A673 (cell line): ENCODE measurements around the gene ADAMTS8. TPM values are rescaled to one million over a fixed set of nuclear protein-coding genes. Genes with fewer than 3 reads are reported as not detected.

Experiments
- BruUV-seq: library from RNA; stranded (reverse); fragments of 400-500 nt; replicated peaks from 2 replicates; lab custom pipeline; 2021; lab: Mats Ljungman, UMichigan
- CTCF ChIA-PET: fragments of 300-600 bp; sonication (Branson Sonifier 250); formaldehyde crosslinking; loops from one replicate; lab custom pipeline; 2022; ENCODE audit warnings: antibody characterized with exemption; lab: Charles Lee
- POLR2A ChIA-PET: fragments of 300-600 bp; sonication (Branson Sonifier 250); formaldehyde crosslinking; loops from one replicate; lab custom pipeline; 2022; ENCODE audit warnings: antibody characterized with exemption; ENCODE audit not compliant: low non-redundant PET; lab: Charles Lee
- DNase-seq: peaks from one replicate; pipeline ENCODE4 v3.0.0-alpha.2; 2015; ENCODE audit warnings: low spot score
- H3K27ac ChIP-seq: fragments of 200-600 bp; sonication (generic); 2 replicates; pipeline ENCODE4 v1.5.1; 2016; ENCODE audit warnings: mixed run types, low read depth, mild to moderate bottlenecking, mixed read lengths, antibody characterized with exemption, low read length; ENCODE audit not compliant: poor library complexity, severe bottlenecking
- H3K27me3 ChIP-seq: fragments of 200-600 bp; sonication (generic); replicated peaks from 2 replicates; pipeline ENCODE4 v1.6.1; 2017; ENCODE audit warnings: mixed run types, low read depth, mild to moderate bottlenecking, mixed read lengths, antibody characterized with exemption, low read length; ENCODE audit not compliant: insufficient read depth, poor library complexity
- H3K36me3 ChIP-seq: fragments of 200-600 bp; sonication (generic); 2 replicates; pipeline ENCODE4 v1.6.1; 2016; ENCODE audit warnings: mixed run types, mild to moderate bottlenecking, mixed read lengths, antibody characterized with exemption, low read length; ENCODE audit not compliant: insufficient read depth, poor library complexity, severe bottlenecking
- H3K4me1 ChIP-seq: fragments of 200-600 bp; sonication (generic); 2 replicates; pipeline ENCODE4 v1.6.1; 2017; ENCODE audit warnings: mixed run types, mild to moderate bottlenecking, mixed read lengths, antibody characterized with exemption, low read length; ENCODE audit not compliant: insufficient read depth, poor library complexity, severe bottlenecking
- H3K4me3 ChIP-seq: fragments of 200-600 bp; sonication (generic); 2 replicates; pipeline ENCODE4 v1.5.1; 2016; ENCODE audit warnings: low read depth, mixed run types, mild to moderate bottlenecking, mixed read lengths, low read length; ENCODE audit not compliant: poor library complexity, severe bottlenecking
- H3K9me3 ChIP-seq: fragments of 200-600 bp; sonication (generic); 2 replicates; pipeline ENCODE4 v1.6.1; 2016; ENCODE audit warnings: mixed run types, low read depth, mild to moderate bottlenecking, mixed read lengths, antibody characterized with exemption, low read length; ENCODE audit not compliant: poor library complexity, severe bottlenecking
- CTCF ChIP-seq: fragments of 300-800, 200-600 bp; sonication (generic); conservative IDR thresholded peaks from 2 replicates; pipeline ENCODE4 v1.5.1; 2017; ENCODE audit warnings: low read depth, mild to moderate bottlenecking, antibody characterized with exemption, low read length, moderate library complexity, mixed read lengths
- EZH2 ChIP-seq: fragments of 200-600 bp; sonication (generic); IDR thresholded peaks from 2 replicates; pipeline ENCODE4 v1.6.1; 2017; ENCODE audit warnings: borderline replicate concordance, low read depth, mild to moderate bottlenecking, mixed read lengths, antibody characterized with exemption, low read length; ENCODE audit not compliant: poor library complexity, severe bottlenecking
- intact Hi-C: fragments of 100-400 bp; cut with micrococcal nuclease; formaldehyde crosslinking; loops from one replicate; pipeline ENCODE4 v1.10.0; 2022; ENCODE audit not compliant: unreplicated experiment
- total RNA-seq: library from RNA; stranded (reverse); gene quantifications from 2 replicates; pipeline ENCODE4 v1.2.3, GENCODE V29; 2021

Gene ADAMTS8
- total RNA-seq, 1 experiment from 2014 or later = not detected

- no peak overlapping the region for H3K27ac ChIP-seq
- no peak for DNase-seq
- POLR2A ChIA-PET = no interaction called here
These were observed 27.5 kb downstream of the ADAMTS8 start for GRCh38 chr11:130400781-130401483.

GRCh38 chr11:130399196-130399595, 29.2 kb downstream of the ADAMTS8 start:
- DNase-seq = no peak
- Histone ChIP-seq H3K4me1 (no peaks in the 10 kb centered on the region), H3K27me3 (peaks cover 13% of the 10 kb centered on the region), H3K4me3 (no peak overlapping the region), H3K36me3 (no peaks in the 10 kb centered on the region), H3K27ac (no peak overlapping the region), H3K9me3 (no peaks in the 10 kb centered on the region)
- no TSS peak for BruUV-seq
- CTCF ChIA-PET = interaction anchor here (0.6 kb wide), 1 partner anchor 115 kb away, joined by 3 read pairs; no protein-coding TSS in a partner anchor
- TF ChIP-seq CTCF (no peak), EZH2 (no peak)
- intact Hi-C loops = no loop called here
- POLR2A ChIA-PET = no interaction called here

More at GRCh38 chr11:130400781-130401483, 27.5 kb downstream of the ADAMTS8 start:
- Histone ChIP-seq H3K4me3 (no peak overlapping the region), H3K36me3 (no peaks in the 10 kb centered on the region), H3K4me1 (no peaks in the 10 kb centered on the region), H3K9me3 (no peaks in the 10 kb centered on the region), H3K27me3 (peaks cover 13% of the 10 kb centered on the region)
- intact Hi-C loops = no loop called here
- BruUV-seq = no TSS peak
- TF ChIP-seq EZH2 (no peak), CTCF (no peak)
- CTCF ChIA-PET = no interaction called here

GRCh38 chr11:130397780-130398179, 30.6 kb downstream of the ADAMTS8 start:
- DNase-seq = no peak
- ChIA-PET CTCF (no interaction called here), POLR2A (no interaction called here)
- Histone ChIP-seq H3K36me3 (no peaks in the 10 kb centered on the region), H3K4me1 (no peaks in the 10 kb centered on the region), H3K4me3 (no peak overlapping the region), H3K9me3 (no peaks in the 10 kb centered on the region), H3K27me3 (peaks cover 15% of the 10 kb centered on the region), H3K27ac (no peak overlapping the region)
- no TSS peak for BruUV-seq
- intact Hi-C loops = no loop called here
- TF ChIP-seq EZH2 = no peak
- no peak for TF ChIP-seq CTCF
